Myocyte (in vitro differentiated cells): ENCODE results near the gene TREML4. TPM values are rescaled to one million over a fixed set of nuclear protein-coding genes. Genes with fewer than 3 reads are reported as not detected.

Experiments
- DNase-seq: peaks from one replicate; pipeline ENCODE4 v3.0.0-alpha.2; 2012; ENCODE audit warnings: low read depth
- total RNA-seq: library from RNA; depleted of rRNA; stranded (reverse); fragments of >200 nt; gene quantifications from 2 replicates; pipeline ENCODE4 v1.2.3, GENCODE V29; 2014

The TREML4 gene
- total RNA-seq, 1 donor from 2014 or later: not detected

DNA sequence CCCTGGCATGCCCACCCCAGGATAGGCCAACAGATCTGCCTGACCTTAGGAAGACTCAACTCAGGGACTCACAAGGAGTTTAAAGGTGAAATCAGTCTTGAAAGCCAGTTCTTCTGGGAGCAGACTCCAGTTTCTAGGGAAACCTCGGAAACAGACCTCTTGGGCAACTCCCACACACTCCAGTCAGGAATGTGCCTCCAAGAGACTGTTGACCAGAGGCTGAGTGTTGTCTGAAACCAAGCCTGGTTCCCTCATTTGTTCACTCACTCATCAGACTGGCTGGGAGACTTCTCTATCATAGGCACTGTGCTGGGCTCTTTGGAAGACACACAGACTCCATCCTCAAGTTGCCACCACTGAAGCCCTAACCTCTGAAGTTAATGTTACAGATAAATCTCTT, 56.6 kb downstream of the TREML4 start:
- DNase-seq: no peak

DNA sequence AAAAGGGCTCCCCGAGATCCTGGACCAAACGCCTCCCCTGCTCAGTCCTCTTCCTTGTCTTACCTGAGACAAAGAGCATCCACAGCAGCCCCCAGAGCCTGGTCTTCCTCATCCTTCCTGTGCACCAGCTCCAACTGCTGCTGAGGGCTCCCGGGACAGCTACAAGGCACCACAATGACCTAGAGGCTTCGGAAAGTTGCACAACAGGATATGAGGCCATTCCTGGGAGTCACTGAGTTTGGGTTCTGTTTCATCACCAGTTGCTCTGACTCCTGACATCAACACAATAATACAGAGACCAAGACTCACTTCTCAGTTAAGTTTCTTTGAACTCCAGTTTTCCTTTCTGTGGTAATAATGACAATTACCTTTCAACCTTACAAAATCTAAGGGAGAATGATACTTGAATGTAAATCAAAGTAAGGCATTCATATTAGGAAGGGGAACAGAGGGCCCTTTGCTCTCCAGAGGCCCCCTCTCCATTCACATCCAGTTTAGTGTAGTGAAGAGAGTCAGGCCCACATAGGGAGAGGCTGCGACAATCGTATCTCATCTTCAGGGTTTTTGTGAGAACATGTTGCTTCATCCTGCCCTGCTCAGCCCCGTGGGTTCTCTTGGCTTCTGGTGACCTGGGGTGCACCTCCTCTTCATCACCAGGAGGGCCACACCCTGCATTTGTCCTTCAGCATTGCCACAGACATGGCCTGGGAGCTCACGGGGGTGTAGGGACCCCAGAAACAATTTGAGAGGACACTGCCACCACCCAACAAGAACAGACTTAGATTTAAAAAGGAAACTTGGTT, 58.6 kb downstream of the TREML4 start, which contains the start of gene TREM1:
Gene TREM1 (minus strand): TSS at position 139 of the 803 bp plus-strand sequence. CDS start 27 bp downstream, at position 112.
- DNase-seq: peak; percentile 20

GRCh38 chr6:41288030-41288753, 60.0 kb downstream of the TREML4 start:
- DNase-seq: peak; percentile 12

Other genes starting within 250 kb of the TREML4 start
- gene UNC5CL, start 189.1 kb upstream of the TREML4 start, total RNA-seq: 2.3 and 2.7 TPM in 2 replicates
- gene TSPO2, start 185.9 kb upstream of the TREML4 start, total RNA-seq: not detected in 2 replicates
- 110 and 231 TPM in 2 replicates for gene APOBEC2, start 175.1 kb upstream of the TREML4 start, total RNA-seq
- 10.2 and 18.8 TPM in 2 replicates for gene OARD1, start 156.0 kb upstream of the TREML4 start, total RNA-seq
- gene NFYA, start 155.4 kb upstream of the TREML4 start, total RNA-seq: 17.2 and 20.9 TPM in 2 replicates
- gene TREML1, start 74.0 kb upstream of the TREML4 start, total RNA-seq: not detected in 2 replicates
- gene TREM2, start 65.2 kb upstream of the TREML4 start, total RNA-seq: 0.16 TPM in 1 of 2 replicates, not detected in the other
- gene TREML2, start 27.2 kb upstream of the TREML4 start, total RNA-seq: not detected in 2 replicates
- not detected in 2 replicates for gene TREM1, start 58.3 kb downstream of the TREML4 start, total RNA-seq
- not detected in 2 replicates for gene NCR2, start 107.3 kb downstream of the TREML4 start, total RNA-seq